ENCODE measurements around the gene SLC6A17. TPM values are rescaled to one million over a fixed set of nuclear protein-coding genes. Genes with fewer than 3 reads are reported as not detected.

The SLC6A17 gene
- polyA plus RNA-seq, 4 donors: 0.90 to 1.2 (median 0.98) TPM

GRCh38 chr1:110198746-110199145 lies 48.5 kb downstream of the SLC6A17 start:
- DNase-seq (ENCODE audit: low read depth in 4 of 4, low spot score in 3 of 4): no peak

- no peak for DNase-seq (ENCODE audit: low read depth in 4 of 4, low spot score in 3 of 4)
These were observed 49.9 kb downstream of the SLC6A17 start for GRCh38 chr1:110200190-110200589.

- no peak for DNase-seq (ENCODE audit: low read depth in 4 of 4, low spot score in 3 of 4)
These were observed 50.4 kb downstream of the SLC6A17 start for GRCh38 chr1:110200666-110201065.

GRCh38 chr1:110201157-110201825 lies 51.0 kb downstream of the SLC6A17 start:
- no peak for DNase-seq (ENCODE audit: low read depth in 4 of 4, low spot score in 3 of 4)

GRCh38 chr1:110203021-110203661 lies 52.8 kb downstream of the SLC6A17 start:
- DNase-seq (ENCODE audit: low read depth in 4 of 4, low spot score in 3 of 4): peak in 1 of 4 donors; percentile 67

- DNase-seq (ENCODE audit: low read depth in 4 of 4, low spot score in 3 of 4): no peak
These were observed 54.9 kb downstream of the SLC6A17 start for GRCh38 chr1:110205156-110205555.

GRCh38 chr1:110205591-110206155 lies 55.4 kb downstream of the SLC6A17 start:
- no peak for DNase-seq (ENCODE audit: low read depth in 4 of 4, low spot score in 3 of 4)

GRCh38 chr1:110206261-110206920 lies 56.1 kb downstream of the SLC6A17 start:
- no peak for DNase-seq (ENCODE audit: low read depth in 4 of 4, low spot score in 3 of 4)

GRCh38 chr1:110207831-110208230 lies 57.5 kb downstream of the SLC6A17 start:
- DNase-seq (ENCODE audit: low read depth in 4 of 4, low spot score in 3 of 4): no peak

- no peak for DNase-seq (ENCODE audit: low read depth in 4 of 4, low spot score in 3 of 4)
These were observed 58.8 kb downstream of the SLC6A17 start for GRCh38 chr1:110208916-110209645.

- DNase-seq (ENCODE audit: low read depth in 4 of 4, low spot score in 3 of 4): no peak
These were observed 59.7 kb downstream of the SLC6A17 start, which contains the start of gene KCNC4 for GRCh38 chr1:110209715-110210603. TSS of gene KCNC4 (plus strand) at chr1:110210314. CDS start at chr1:110211500, 1,186 bp downstream.

- DNase-seq (ENCODE audit: low read depth in 4 of 4, low spot score in 3 of 4): no peak
These were observed 60.6 kb downstream of the SLC6A17 start for GRCh38 chr1:110210604-110211495.

GRCh38 chr1:110211496-110212168 lies 61.3 kb downstream of the SLC6A17 start:
- no peak for DNase-seq (ENCODE audit: low read depth in 4 of 4, low spot score in 3 of 4)

- no peak for DNase-seq (ENCODE audit: low read depth in 4 of 4, low spot score in 3 of 4)
These were observed 62.2 kb downstream of the SLC6A17 start for GRCh38 chr1:110212169-110213142.

- no peak for DNase-seq (ENCODE audit: low read depth in 4 of 4, low spot score in 3 of 4)
These were observed 62.8 kb downstream of the SLC6A17 start for GRCh38 chr1:110213143-110213540.

- DNase-seq (ENCODE audit: low read depth in 4 of 4, low spot score in 3 of 4): no peak
These were observed 64.4 kb downstream of the SLC6A17 start for GRCh38 chr1:110214454-110215404.
